NCI-H82 (cell line): Measurements from ENCODE around the gene CCDC69.
"Not testable (repeated sequence)": the region's sequence is repeated elsewhere in the genome, so short reads cannot be mapped to it uniquely, and the experiment has no call there.

ENCODE experiments used
- DNase-seq: peaks from one replicate; lab custom pipeline; 2025; lab: John Stamatoyannopoulos, UW

The CCDC69 gene, protein sequence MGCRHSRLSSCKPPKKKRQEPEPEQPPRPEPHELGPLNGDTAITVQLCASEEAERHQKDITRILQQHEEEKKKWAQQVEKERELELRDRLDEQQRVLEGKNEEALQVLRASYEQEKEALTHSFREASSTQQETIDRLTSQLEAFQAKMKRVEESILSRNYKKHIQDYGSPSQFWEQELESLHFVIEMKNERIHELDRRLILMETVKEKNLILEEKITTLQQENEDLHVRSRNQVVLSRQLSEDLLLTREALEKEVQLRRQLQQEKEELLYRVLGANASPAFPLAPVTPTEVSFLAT

DNA sequence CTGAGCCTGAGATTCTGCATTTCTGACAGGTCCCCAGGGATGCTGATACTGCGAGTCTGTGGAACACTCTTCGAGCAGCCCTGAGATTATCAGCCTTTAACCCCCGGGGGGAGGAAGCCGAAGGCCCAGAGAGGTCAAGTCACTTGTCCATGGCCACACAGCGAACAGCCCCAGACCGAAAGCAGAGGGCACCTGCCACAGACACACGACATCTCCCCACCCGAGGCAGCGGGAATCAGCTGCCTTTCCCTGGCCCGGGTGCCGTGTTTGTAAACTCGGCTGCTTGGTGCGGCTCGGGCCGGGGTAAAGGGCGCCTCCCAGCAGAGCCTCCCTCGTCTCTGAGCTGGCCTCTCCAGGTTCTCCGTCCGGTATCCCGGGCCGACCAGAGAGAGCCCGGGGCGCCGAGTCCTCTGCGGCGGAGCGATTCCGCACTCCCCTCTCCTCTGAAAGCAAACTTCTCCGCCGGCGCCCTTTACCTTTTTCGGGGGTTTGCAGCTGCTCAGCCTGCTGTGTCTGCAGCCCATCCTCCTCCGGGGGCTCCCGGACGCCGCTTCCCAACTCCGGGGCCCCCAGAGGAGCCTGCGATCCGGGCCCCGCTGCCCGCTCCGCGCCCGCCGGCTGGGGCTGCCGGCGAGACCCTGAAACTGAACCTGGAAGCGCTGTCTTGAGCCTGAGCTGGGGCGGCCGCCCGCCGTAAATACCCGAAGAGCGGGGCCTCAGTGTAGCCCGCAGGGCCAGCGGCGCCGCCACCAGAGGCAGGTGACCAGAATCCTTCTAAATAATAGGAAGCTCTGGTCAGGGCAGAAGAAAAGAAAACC is at the start of gene CCDC69:
Gene CCDC69 (minus strand): TSS at position 646 of the 818 bp plus-strand sequence. CDS start 122 bp downstream, at position 524.
- DNase-seq = peak; percentile 69

DNA sequence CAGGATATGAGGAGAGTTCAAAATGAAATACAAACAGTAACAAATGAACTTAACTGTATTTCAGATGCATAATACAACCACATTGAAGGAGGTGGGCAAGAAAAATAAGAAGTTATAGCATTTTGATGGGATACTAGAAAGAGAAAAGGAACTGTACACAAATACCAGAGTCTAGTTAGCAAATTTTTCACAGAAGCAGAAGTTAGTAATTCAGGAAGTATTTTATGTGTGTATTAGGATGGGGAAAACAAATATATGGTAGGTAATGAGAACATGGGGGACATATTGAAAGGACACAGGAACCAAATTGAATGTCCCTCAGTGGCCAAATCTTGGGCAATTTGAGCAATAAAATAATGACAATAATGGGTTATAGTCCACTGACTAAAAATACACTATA is 47.4 kb upstream of the CCDC69 start:
- no peak for DNase-seq

- DNase-seq = no peak
Measured at GRCh38 chr5:151270599-151270998, 46.7 kb upstream of the CCDC69 start.

GRCh38 chr5:151267491-151268260 is 43.8 kb upstream of the CCDC69 start:
- no peak for DNase-seq

DNA sequence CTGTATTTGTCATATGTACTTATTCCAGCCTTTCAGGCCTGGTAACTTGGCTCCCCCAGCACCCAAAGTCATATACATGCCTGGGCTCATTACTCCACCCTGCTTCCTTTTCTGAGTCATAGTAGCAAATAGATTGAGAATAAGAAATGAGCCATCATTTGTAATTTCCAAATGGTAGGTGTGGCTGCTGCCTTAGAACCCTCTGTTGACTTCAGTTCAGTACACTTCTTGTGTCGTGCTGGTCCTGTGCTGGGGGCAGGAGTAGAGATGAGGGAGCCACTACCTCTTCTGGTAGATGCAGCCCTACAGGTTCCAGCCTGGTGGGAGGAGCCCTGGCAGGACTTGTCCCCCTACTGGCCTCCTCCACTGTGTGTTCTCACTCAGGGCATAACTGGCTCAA is 40.2 kb upstream of the CCDC69 start:
- DNase-seq = no peak

DNA sequence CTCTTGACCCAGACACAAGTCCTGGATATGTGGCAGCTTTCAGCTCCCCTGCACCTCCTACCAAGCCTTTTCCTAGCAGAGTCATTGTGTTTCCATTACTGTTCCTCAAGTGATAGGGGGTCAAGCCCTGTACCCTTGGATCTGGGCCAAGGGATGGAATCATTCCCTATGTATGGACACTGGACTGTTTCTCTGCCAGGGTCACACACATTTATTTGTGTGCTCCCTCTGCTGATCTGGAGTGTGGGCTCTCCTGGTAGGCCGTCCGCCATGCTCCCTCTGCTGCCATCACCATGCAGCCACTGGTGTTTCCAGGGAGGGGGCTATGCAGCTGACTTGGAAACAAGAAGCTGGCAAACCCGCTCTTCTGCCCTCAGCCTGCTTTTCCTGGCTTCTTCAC is 38.6 kb upstream of the CCDC69 start:
- no peak for DNase-seq

DNA sequence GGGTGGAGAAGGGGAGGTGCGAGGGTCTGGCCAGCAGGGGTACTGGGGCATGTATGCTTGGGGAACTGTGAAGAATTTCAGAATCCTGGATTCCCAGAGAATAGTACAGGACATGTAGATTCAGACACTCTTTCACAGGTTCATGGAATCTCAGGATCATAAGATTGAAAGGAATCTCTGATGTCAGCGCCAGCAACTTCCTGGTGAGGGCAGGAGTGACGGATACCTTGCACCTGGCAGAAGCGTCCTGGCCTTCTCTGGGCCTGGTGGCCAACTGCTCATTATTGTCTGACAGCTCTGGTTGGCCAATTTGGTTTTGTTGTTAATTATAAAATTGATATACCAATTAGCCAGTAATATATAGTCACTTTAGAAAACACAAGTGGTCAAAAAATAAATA is 36.0 kb upstream of the CCDC69 start:
- no peak for DNase-seq

DNA sequence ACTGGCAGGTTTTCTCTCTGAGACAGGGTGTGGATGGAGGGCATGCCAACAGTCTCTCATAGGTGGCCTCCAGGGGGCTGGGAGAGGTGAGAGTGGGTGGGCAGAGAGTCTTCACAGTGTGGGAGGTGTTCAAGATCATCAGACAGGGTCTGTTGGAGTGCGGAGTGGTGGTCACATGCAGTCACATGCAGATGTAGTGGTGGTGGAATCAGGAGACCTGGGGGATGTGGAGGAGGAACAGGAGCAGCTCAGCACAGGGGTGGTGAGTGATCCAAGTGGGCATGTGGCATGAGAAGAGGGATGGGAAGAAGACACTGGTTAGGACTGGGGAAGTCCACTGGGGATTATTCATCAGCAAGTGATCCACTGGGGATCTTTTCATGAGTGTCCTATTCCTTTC is 34.9 kb upstream of the CCDC69 start:
- DNase-seq = no peak

GRCh38 chr5:151258201-151258611 is 34.3 kb upstream of the CCDC69 start:
- DNase-seq = no peak

- no peak for DNase-seq
Measured at GRCh38 chr5:151257731-151258181, 33.9 kb upstream of the CCDC69 start.

DNA sequence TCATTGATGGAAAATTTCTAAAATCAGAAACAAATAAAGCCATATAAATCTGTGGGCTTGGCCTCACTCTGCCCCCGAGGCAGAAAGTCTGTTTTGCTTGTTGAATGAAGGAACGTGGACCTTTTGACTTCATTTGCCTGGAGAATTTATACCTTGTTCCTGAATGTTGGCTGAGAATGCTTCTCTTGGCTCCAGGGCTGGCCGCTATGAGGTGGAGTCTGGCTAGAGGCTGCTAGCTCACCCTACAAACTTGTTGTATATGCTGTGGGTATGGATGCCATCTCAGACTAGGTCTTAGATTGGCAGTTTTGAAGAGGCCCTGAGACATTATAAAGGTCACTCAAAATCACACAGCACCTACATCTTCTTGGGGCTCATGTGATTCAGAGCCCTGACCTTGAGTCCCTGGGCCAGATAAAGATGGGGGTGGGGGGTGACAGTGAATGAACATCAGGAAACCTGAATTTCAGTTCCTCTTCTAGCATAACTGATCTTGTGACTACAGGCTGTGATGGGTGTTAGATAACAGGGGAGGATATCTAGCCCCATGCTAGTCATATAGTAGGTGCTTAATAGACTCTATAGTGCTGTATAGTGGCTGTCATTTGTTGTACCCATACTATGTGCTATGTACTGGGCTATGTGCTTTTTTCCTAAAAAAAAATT is 31.9 kb upstream of the CCDC69 start:
- no peak for DNase-seq

DNA sequence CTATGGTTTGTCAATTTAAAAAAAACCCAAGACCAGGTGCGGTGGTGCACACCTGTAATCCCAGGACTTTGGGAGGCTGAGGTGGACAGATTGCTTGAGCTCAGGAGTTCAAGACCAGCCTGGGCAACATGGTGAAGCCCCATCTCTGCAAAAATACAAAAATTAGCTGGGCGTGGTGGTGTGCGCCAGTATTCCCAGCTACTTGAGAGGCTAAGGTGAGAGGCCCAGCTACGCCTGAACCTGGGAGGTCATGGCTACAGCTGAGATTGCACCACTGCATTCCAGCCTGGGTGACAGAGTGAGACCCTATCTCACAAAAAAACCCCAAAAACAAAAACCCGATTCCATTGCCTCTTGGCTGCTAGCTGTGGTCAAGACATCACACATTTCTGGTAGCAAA is 31.1 kb upstream of the CCDC69 start:
- DNase-seq = not testable (repeated sequence)

GRCh38 chr5:151254556-151254955 is 30.7 kb upstream of the CCDC69 start:
- DNase-seq = no peak

- no peak for DNase-seq
Measured at GRCh38 chr5:151253605-151253950, 29.7 kb upstream of the CCDC69 start.

DNA sequence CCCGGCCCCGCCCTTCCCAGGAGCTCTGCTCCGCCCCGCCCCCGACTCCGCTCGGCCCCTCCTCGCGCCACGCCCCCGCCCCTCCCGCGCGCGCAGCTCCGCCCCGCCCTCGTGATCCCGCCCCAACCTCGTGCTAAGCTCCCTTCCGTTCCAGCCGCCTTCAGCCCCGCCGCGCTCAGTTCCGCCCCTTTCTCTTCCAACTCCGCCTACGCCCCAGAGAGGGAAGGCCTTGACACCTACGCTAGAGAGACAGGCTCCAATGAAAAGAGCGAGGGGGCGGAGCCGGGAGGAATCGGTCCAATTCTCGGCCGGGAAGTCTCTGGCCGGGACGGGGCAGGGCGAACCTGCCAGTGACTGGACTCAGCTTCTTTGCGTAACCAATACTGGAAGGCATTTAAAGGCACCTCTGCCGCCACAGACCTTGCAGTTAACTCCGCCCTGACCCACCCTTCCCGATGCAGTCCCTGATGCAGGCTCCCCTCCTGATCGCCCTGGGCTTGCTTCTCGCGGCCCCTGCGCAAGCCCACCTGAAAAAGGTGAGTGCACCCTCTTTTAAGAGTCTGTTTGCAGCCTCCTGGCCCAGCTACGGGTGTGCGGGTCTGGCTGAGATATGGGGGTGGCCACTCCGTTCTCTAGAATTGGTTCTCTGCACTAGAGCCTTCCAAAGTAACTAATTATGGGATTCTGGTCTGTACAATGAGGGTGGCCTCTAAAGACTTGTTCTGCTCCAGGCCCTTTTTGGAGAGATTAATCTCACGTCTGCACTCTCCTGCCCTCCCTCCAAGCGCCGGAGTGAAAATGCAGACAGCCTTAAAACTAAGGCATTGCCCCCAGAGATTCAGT is 29.1 kb upstream of the CCDC69 start, which contains the start of gene GM2A:
Gene GM2A (plus strand): TSS at position 424 of the 843 bp plus-strand sequence. CDS start 32 bp downstream, at position 456.
- peak; percentile 99 for DNase-seq

DNA sequence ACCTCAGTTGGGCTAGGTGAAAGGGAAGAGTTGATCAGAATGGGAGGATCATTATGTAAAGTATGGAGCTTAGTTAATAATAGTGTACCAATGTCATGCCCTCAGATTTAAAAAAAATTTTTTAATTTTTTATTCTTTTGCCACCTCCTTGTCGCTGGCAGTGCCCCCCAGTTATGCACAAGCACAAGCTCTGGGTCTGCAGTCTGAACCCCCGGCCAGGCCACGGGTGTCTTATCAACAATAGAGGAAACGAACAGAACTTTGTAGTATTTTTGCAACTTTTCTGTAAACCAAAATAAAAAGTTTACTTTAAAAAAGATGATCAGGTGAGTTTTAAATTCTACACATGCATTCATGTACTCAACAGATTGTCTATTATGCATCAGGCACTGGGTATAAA is 27.7 kb upstream of the CCDC69 start:
- no peak for DNase-seq

DNA sequence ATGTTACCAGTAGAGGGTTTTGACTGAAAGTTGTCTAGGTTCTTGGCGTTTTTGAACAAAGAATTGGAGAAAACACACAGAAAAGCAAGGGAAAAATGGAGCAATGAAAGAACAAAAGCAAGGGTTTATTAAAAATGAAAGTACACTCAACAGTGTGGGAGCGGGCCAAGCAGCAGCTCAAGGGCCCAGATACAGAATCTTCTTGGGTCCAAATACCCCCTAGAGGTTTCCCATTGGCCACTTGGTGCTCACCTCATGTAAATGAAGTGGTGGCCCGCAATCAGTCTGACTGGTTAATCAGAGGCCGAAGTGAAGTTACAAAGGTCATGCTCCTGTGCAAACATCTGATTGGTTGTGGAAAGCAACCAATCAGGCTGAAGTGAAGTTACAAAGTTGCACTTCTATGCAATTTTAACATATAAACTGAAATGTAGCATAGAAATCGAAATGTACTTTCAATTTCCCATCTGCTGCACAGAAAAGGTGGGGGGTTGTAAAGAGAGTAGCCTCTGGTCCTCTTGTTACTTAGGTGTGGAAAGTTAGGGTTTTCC is 27.2 kb upstream of the CCDC69 start:
- DNase-seq = no peak

GRCh38 chr5:151250346-151251000 is 26.6 kb upstream of the CCDC69 start:
- no peak for DNase-seq

GRCh38 chr5:151249281-151249680 is 25.4 kb upstream of the CCDC69 start:
- no peak for DNase-seq

- DNase-seq = peak; percentile 91
Measured at GRCh38 chr5:151248651-151249050, 24.8 kb upstream of the CCDC69 start.
